ENCODE measurements around the gene G3BP2. TPM values are rescaled to one million over a fixed set of nuclear protein-coding genes. Genes with fewer than 3 reads are reported as not detected.

Gene G3BP2
- total RNA-seq, 3 donors from 2014 or later, result 144 to 149 (median 149) TPM

- no peaks in the 10 kb centered on the region for H3K9me3 ChIP-seq
- ATAC-seq (no peak), DNase-seq (no peak)
- no peaks in the 10 kb centered on the region for H3K4me1 ChIP-seq (ENCODE audit: low read depth)
- intact Hi-C loops (cut with DNase I, micrococcal nuclease), result no loop called here
- TF ChIP-seq CTCF (IDR thresholded peaks at IDR 0.05), result no peak
- no peak overlapping the region for H3K4me3 ChIP-seq
- no peaks in the 10 kb centered on the region for H3K36me3 ChIP-seq (ENCODE audit: low read depth)
Measured at GRCh38 chr4:75605928-75606327, 67.3 kb downstream of the G3BP2 start.

GRCh38 chr4:75599647-75600046 is 73.6 kb downstream of the G3BP2 start:
- Histone ChIP-seq H3K4me3 (no peak overlapping the region), H3K4me1 (ENCODE audit: low read depth) (no peaks in the 10 kb centered on the region), H3K9me3 (no peaks in the 10 kb centered on the region), H3K36me3 (ENCODE audit: low read depth) (no peaks in the 10 kb centered on the region)
- TF ChIP-seq CTCF (IDR thresholded peaks at IDR 0.05), result no peak
- DNase-seq, result no peak
- intact Hi-C loops (cut with DNase I, micrococcal nuclease), result no loop called here
- ATAC-seq, result no peak

GRCh38 chr4:75598390-75598789 is 74.8 kb downstream of the G3BP2 start:
- no peaks in the 10 kb centered on the region for H3K9me3 ChIP-seq
- no peaks in the 10 kb centered on the region for H3K36me3 ChIP-seq (ENCODE audit: low read depth)
- H3K4me3 ChIP-seq, result no peak overlapping the region
- DNase-seq (no peak), ATAC-seq (no peak)
- TF ChIP-seq CTCF (IDR thresholded peaks at IDR 0.05), result no peak
- intact Hi-C loops (cut with DNase I, micrococcal nuclease), result no loop called here
- H3K4me1 ChIP-seq (ENCODE audit: low read depth), result no peaks in the 10 kb centered on the region

- ATAC-seq, result no peak
Measured at GRCh38 chr4:75596061-75596460, 77.2 kb downstream of the G3BP2 start.

GRCh38 chr4:75593393-75593792 is 79.8 kb downstream of the G3BP2 start:
- ATAC-seq (no peak), DNase-seq (no peak)
- Histone ChIP-seq H3K36me3 (ENCODE audit: low read depth) (no peaks in the 10 kb centered on the region), H3K9me3 (no peaks in the 10 kb centered on the region), H3K4me1 (ENCODE audit: low read depth) (no peaks in the 10 kb centered on the region), H3K4me3 (no peak overlapping the region)
- no peak for TF ChIP-seq CTCF (IDR thresholded peaks at IDR 0.05)
- intact Hi-C loops (cut with DNase I, micrococcal nuclease), result no loop called here

More at GRCh38 chr4:75596061-75596460, 77.2 kb downstream of the G3BP2 start:
- no peaks in the 10 kb centered on the region for H3K9me3 ChIP-seq
- DNase-seq, result no peak
- H3K4me3 ChIP-seq, result no peak overlapping the region
- TF ChIP-seq CTCF (IDR thresholded peaks at IDR 0.05), result no peak
- H3K36me3 ChIP-seq (ENCODE audit: low read depth), result no peaks in the 10 kb centered on the region
- no peaks in the 10 kb centered on the region for H3K4me1 ChIP-seq (ENCODE audit: low read depth)
- intact Hi-C loops (cut with DNase I, micrococcal nuclease), result no loop called here

Other genes starting within 250 kb of the G3BP2 start
- 10 to 100 TPM; 30.5 to 42.2 (median 33.4) TPM for gene RCHY1, start 159.0 kb downstream of the G3BP2 start, total RNA-seq
- 10 to 100 TPM; 17.3 to 21.8 (median 21.5) TPM for gene THAP6, start 158.9 kb downstream of the G3BP2 start, total RNA-seq
- gene ODAPH, start 117.3 kb downstream of the G3BP2 start, total RNA-seq, result not detected
- 1 to 10 TPM; 1.6 to 3.5 (median 2.3) TPM for gene CDKL2, start 42.9 kb downstream of the G3BP2 start, total RNA-seq
- gene USO1, start 51.2 kb upstream of the G3BP2 start, total RNA-seq, result 10 to 100 TPM; 44.3 to 65.8 (median 55.9) TPM
- gene PPEF2, start 229.0 kb upstream of the G3BP2 start, total RNA-seq, result under 1 TPM in 2 of 3 donors, not detected in 1; 0.13 to 0.43 TPM

Measured in mucosa of descending colon (tissue), 3 donors.